ENCODE results near the gene SLC1A3.

GRCh38 chr5:36596756-36597155, 9.7 kb upstream of the SLC1A3 start:
- TF ChIP-seq YY1 (IDR thresholded peaks at IDR 0.05; ENCODE audit: low read depth, low read length) (no peak), POLR2AphosphoS5 (IDR thresholded peaks at IDR 0.05; ENCODE audit: low read length) (no peak), BCL11A (IDR thresholded peaks at IDR 0.05; ENCODE audit: low read depth, low read length) (no peak)
